K562 (cell line): Measurements from ENCODE around the gene BTRC.

ENCODE experiments used
- MEF2D ChIP-seq: conservative IDR thresholded peaks from 2 replicates; pipeline ENCODE4 v1.6.1; 2016; ENCODE audit warnings: low read depth, missing genetic modification characterization, missing compliant biosample characterization
- POLR2A ChIP-seq: fragments of 450-650 bp; conservative IDR thresholded peaks from 2 replicates; pipeline ENCODE4 v1.6.1; 2016
- RAD21 ChIP-seq, 2 experiments: fragments of 250-450 bp in 1 of 2; fragments of 450-650 bp in 1 of 2; sonication (Bioruptor Pico) in 1 of 2; formaldehyde crosslinking in 1 of 2; IDR thresholded peaks in 1 of 2; conservative IDR thresholded peaks in 1 of 2; 2 replicates each; pipeline versions ENCODE4 v1.4.0 to v1.8.0; 2020 to 2022; ENCODE audit warnings: mild to moderate bottlenecking in 2 of 2, moderate library complexity in 1 of 2
- ZFP30 ChIP-seq: fragments of 250-450 bp; sonication (Bioruptor Pico); IDR thresholded peaks from 2 replicates; pipeline ENCODE4 v1.8.0; 2022; ENCODE audit warnings: moderate library complexity, mild to moderate bottlenecking, inconsistent platforms, borderline replicate concordance
- ZNF584 ChIP-seq: fragments of 200-800 bp; sonication (Bioruptor generic); IDR thresholded peaks from 2 replicates; pipeline ENCODE4 v1.6.1; 2016; ENCODE audit warnings: low read depth, mild to moderate bottlenecking, missing genetic modification characterization, missing compliant biosample characterization

DNA sequence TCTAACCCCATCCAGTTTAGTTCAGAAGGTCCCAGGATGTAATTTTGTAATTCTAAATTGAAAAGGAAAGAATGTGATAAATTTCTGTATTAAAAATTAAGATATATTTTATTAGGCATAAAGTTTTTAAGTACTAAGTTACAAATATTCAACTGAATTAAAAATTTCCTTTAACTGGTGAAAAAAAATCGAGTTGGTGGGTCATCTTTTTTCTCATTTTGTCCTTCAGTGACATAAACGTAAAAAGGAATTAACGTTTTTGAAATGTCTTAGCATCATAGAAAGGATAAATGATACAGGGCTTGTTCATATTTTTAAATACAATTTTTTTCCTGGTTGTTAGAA, 88.5 kb downstream of the BTRC start:
- no peak for TF ChIP-seq RAD21 (CRISPR knock-in tag; conservative IDR thresholded peaks at IDR 0.05 in 1 of 2, IDR thresholded peaks at IDR 0.05 in 1 of 2)
- no peak for TF ChIP-seq ZFP30 (CRISPR knock-in tag)
- TF ChIP-seq POLR2A, result no peak
- TF ChIP-seq ZNF584 (CRISPR knock-in tag), result no peak
- TF ChIP-seq MEF2D, result no peak
